GM23248 (cell line): Measurements from ENCODE around the gene SYT1.

Experiments
- EZH2 ChIP-seq: fragments of 200-600 bp; sonication (generic); IDR thresholded peaks from 2 replicates; pipeline ENCODE4 v1.6.1; 2018; ENCODE audit warnings: antibody characterized with exemption, mild to moderate bottlenecking; ENCODE audit not compliant: insufficient read depth, poor library complexity, severe bottlenecking
- EZH2phosphoT487 ChIP-seq: fragments of 200-600 bp; sonication (generic); IDR thresholded peaks from 2 replicates; pipeline ENCODE4 v1.6.1; 2018; ENCODE audit warnings: antibody characterized with exemption, moderate library complexity, mild to moderate bottlenecking, low read depth; ENCODE audit not compliant: insufficient read depth

DNA sequence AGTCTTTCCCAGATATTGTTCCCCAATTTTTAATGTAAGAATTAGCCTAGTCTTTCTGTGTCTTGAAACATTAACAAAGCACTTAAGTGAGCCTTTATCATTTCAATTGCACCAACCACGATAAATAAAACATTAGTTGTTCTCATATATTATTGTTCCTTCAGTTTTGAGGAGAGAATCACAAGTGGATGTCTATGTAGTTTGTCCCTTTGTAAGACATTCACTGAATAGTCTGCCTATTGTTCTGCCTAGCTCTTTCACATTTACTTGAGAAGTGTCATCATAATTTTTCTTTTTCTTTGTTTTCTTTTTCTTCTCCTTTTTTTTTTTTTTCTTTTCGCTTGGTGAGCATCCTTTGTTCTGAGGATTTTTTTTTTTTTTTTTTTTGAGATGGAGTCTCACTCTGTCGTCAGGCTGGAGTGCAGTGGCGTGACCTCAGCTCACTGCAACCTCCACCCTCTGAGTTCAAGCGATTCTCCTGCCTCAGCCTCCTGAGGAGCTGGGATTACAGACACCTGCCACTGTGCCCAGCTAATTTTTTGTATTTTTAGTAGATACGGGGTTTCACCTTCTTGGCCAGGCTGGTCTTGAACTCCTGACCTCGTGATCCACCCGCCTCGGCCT lies 129.7 kb downstream of the SYT1 start:
- no peak for TF ChIP-seq EZH2
- no peak for TF ChIP-seq EZH2phosphoT487
